Choroid plexus epithelial cell (primary cell): ENCODE measurements around the gene NEDD4L.
A peak's percentile ranks its signal among the peaks of the same experiment; 100 is the strongest.

Experiments
- DNase-seq: peaks from one replicate; pipeline ENCODE4 v3.0.0-alpha.2; 2010; ENCODE audit warnings: low read depth
- H3K4me3 ChIP-seq: 2 replicates; pipeline ENCODE4 v1.5.1; 2011; ENCODE audit warnings: low read depth, mild to moderate bottlenecking, control low read depth, low read length, moderate library complexity
- CTCF ChIP-seq: conservative IDR thresholded peaks from 2 replicates; pipeline ENCODE4 v1.5.1; 2011; ENCODE audit warnings: low read depth, mild to moderate bottlenecking, control low read depth, inconsistent platforms, low read length, moderate library complexity

Gene NEDD4L

GRCh38 chr18:58297198-58297597 is 253.2 kb downstream of the NEDD4L start:
- no peak for TF ChIP-seq CTCF
- DNase-seq, result peak; percentile 79
- H3K4me3 ChIP-seq, result no peak overlapping the region

GRCh38 chr18:58298251-58299134 is 254.5 kb downstream of the NEDD4L start:
- DNase-seq, result no peak
- no peak for TF ChIP-seq CTCF
- no peak overlapping the region for H3K4me3 ChIP-seq

- H3K4me3 ChIP-seq, result no peak overlapping the region
- no peak for TF ChIP-seq CTCF
- no peak for DNase-seq
These were observed 255.1 kb downstream of the NEDD4L start for GRCh38 chr18:58299135-58299473.

GRCh38 chr18:58299936-58300335 is 255.9 kb downstream of the NEDD4L start:
- no peak for DNase-seq
- no peak for TF ChIP-seq CTCF
- H3K4me3 ChIP-seq, result no peak overlapping the region

- DNase-seq, result no peak
- TF ChIP-seq CTCF, result no peak
- H3K4me3 ChIP-seq, result no peak overlapping the region
These were observed 256.8 kb downstream of the NEDD4L start for GRCh38 chr18:58300867-58301266.

GRCh38 chr18:58302811-58303210 is 258.8 kb downstream of the NEDD4L start:
- no peak for DNase-seq
- H3K4me3 ChIP-seq, result no peak overlapping the region
- no peak for TF ChIP-seq CTCF

GRCh38 chr18:58303363-58303762 is 259.3 kb downstream of the NEDD4L start:
- peak; percentile 33 for DNase-seq
- no peak for TF ChIP-seq CTCF
- H3K4me3 ChIP-seq, result no peak overlapping the region
